CD14-positive monocyte (primary cell): Measurements from ENCODE around the gene TRAIP. TPM values are rescaled to one million over a fixed set of nuclear protein-coding genes. Genes with fewer than 3 reads are reported as not detected.
A peak's percentile ranks its signal among the peaks of the same experiment; 100 is the strongest.

ENCODE experiments used
- DNase-seq, 3 donors: peaks; one replicate each; pipeline ENCODE4 v3.0.0-alpha.2; 2011 to 2022
- H2AFZ ChIP-seq: 2 replicates; pipeline ENCODE4 v1.6.0; 2012; ENCODE audit warnings: mild to moderate bottlenecking, low read depth, low read length, inconsistent platforms; ENCODE audit not compliant: insufficient read depth, poor library complexity, severe bottlenecking
- H3K27ac ChIP-seq, 2 donors: 1 replicate in 1 of 2; 2 replicates in 1 of 2; pipeline ENCODE4 v1.5.1; 2012 to 2013; ENCODE audit warnings: low read length in 2 of 2, control low read depth in 1 of 2, inconsistent platforms in 1 of 2, low read depth in 1 of 2, mild to moderate bottlenecking in 1 of 2
- H3K27me3 ChIP-seq, 2 donors: one replicate each; pipeline versions ENCODE4 v1.6.0 to v1.6.1; 2011 to 2013; ENCODE audit warnings: low read length in 2 of 2; ENCODE audit not compliant: control insufficient read depth in 2 of 2, insufficient read depth in 2 of 2
- H3K36me3 ChIP-seq, 2 donors: replicated peaks in 1 of 2; 1 replicate in 1 of 2; 2 replicates in 1 of 2; pipeline versions ENCODE4 v1.5.1 to v1.6.1; 2012 to 2013; ENCODE audit warnings: low read length in 2 of 2, control low read depth in 1 of 2, inconsistent platforms in 1 of 2, mild to moderate bottlenecking in 1 of 2; ENCODE audit not compliant: insufficient read depth in 2 of 2, control insufficient read depth in 1 of 2
- H3K4me1 ChIP-seq, 2 donors: 1 replicate in 1 of 2; 2 replicates in 1 of 2; pipeline versions ENCODE4 v1.5.1 to v1.6.1; 2012 to 2013; ENCODE audit warnings: low read length in 2 of 2, control low read depth in 1 of 2, inconsistent platforms in 1 of 2, mild to moderate bottlenecking in 1 of 2, moderate library complexity in 1 of 2; ENCODE audit not compliant: insufficient read depth in 2 of 2, control insufficient read depth in 1 of 2
- H3K4me2 ChIP-seq: replicated peaks from 2 replicates; pipeline ENCODE3; 2012; ENCODE audit warnings: low read length, moderate library complexity, mild to moderate bottlenecking; ENCODE audit not compliant: poor library complexity, severe bottlenecking; ENCODE audit errors: extremely low read depth
- H3K4me3 ChIP-seq, 3 experiments: fragments of 200-600 bp in 1 of 3; sonication (generic) in 1 of 3; replicated peaks in 1 of 3; 1 replicate in 2 of 3; 2 replicates in 1 of 3; pipeline ENCODE4 v1.5.1; 2011 to 2013; ENCODE audit warnings: low read length in 3 of 3, mild to moderate bottlenecking in 3 of 3, control low read depth in 2 of 3, low read depth in 2 of 3, inconsistent platforms in 1 of 3, moderate library complexity in 1 of 3
- H3K79me2 ChIP-seq: 2 replicates; pipeline ENCODE4 v1.6.0; 2012; ENCODE audit warnings: mild to moderate bottlenecking, control low read depth, inconsistent platforms, low read length, moderate library complexity; ENCODE audit not compliant: insufficient read depth
- H3K9ac ChIP-seq: 2 replicates; pipeline ENCODE4 v1.6.0; 2017; ENCODE audit warnings: low read length, mild to moderate bottlenecking; ENCODE audit not compliant: insufficient read depth, poor library complexity, severe bottlenecking
- H3K9me3 ChIP-seq, 2 donors: replicated peaks in 1 of 2; 1 replicate in 1 of 2; 2 replicates in 1 of 2; pipeline versions ENCODE4 v1.5.1 to v1.6.1; 2012 to 2013; ENCODE audit warnings: low read length in 2 of 2, control low read depth in 1 of 2; ENCODE audit not compliant: control insufficient read depth in 1 of 2, insufficient read depth in 1 of 2
- H4K20me1 ChIP-seq: 2 replicates; pipeline ENCODE4 v1.6.0; 2012; ENCODE audit warnings: mild to moderate bottlenecking, low read length, control low read depth, moderate library complexity; ENCODE audit not compliant: insufficient read depth
- H3K27ac Mint-ChIP-seq, 7 donors: one replicate each; pipeline ENCODE4 v1.8.0; 2020; ENCODE audit warnings: mild to moderate bottlenecking in 7 of 7, mixed read lengths in 7 of 7, moderate library complexity in 6 of 7, inconsistent platforms in 2 of 7
- H3K27me3 Mint-ChIP-seq, 3 donors: one replicate each; pipeline ENCODE4 v1.8.0; 2021 to 2022; ENCODE audit warnings: low read depth in 3 of 3, mild to moderate bottlenecking in 3 of 3, mixed read lengths in 3 of 3, moderate library complexity in 3 of 3, inconsistent platforms in 1 of 3
- H3K36me3 Mint-ChIP-seq, 2 donors: one replicate each; pipeline ENCODE4 v1.8.0; 2020; ENCODE audit warnings: mixed read lengths in 2 of 2, inconsistent platforms in 1 of 2, mild to moderate bottlenecking in 1 of 2
- H3K4me1 Mint-ChIP-seq: one replicate; pipeline ENCODE4 v1.8.0; 2020; ENCODE audit warnings: mild to moderate bottlenecking, mixed read lengths
- H3K4me3 Mint-ChIP-seq, 2 donors: one replicate each; pipeline ENCODE4 v1.8.0; 2020; ENCODE audit warnings: mild to moderate bottlenecking in 2 of 2, mixed read lengths in 2 of 2, moderate library complexity in 1 of 2
- H3K9me3 Mint-ChIP-seq, 7 donors: one replicate each; pipeline ENCODE4 v1.8.0; 2020 to 2022; ENCODE audit warnings: mixed read lengths in 7 of 7, mild to moderate bottlenecking in 6 of 7, moderate library complexity in 6 of 7, inconsistent platforms in 2 of 7
- WGBS: methylation state at CpG from one replicate; pipeline ENCODE4 v1.1.5; 2013; ENCODE audit warnings: missing lambda C conversion rate; ENCODE audit not compliant: insufficient coverage; 5-methylcytosine and 5-hydroxymethylcytosine counted together
- intact Hi-C, 2 donors: fragments of 100-400 bp; cut with micrococcal nuclease; formaldehyde crosslinking; loops; one replicate each; pipeline versions ENCODE4 v1.15.0 to v1.15.1; 2023
- polyA plus RNA-seq, 3 donors: library from polyadenylated mRNA; depleted of rRNA in 1 of 3; unstranded in 2 of 3; stranded (reverse) in 1 of 3; fragments of 300-500 nt in 2 of 3; fragments of >200 nt in 1 of 3; fragmentation: Illumina TruSeq in 2 of 3; gene quantifications; 1 replicate in 2 of 3; 2 replicates in 1 of 3; pipeline ENCODE4 v1.2.3, GENCODE V29; 2012 to 2021
- TF ChIP-seq, protein P1 (sequence below): fragments of 200-600 bp; IDR thresholded peaks from one replicate; pipeline ENCODE4 v1.8.0; 2022; ENCODE audit warnings: antibody characterized with exemption, mild to moderate bottlenecking

The TRAIP gene
- polyA plus RNA-seq, 3 donors, result 0.68 to 1.1 (median 0.95) TPM

GRCh38 chr3:49903451-49904424, 47.4 kb upstream of the TRAIP start, which contains the start of gene MST1R:
MST1R (minus strand) TSS chr3:49903873; CDS start chr3:49903609, 264 bp downstream.
- H3K27ac Mint-ChIP-seq, result peak within 1 kb of the TSS in 1 of 7 donors; percentile 55
- Histone ChIP-seq H3K27me3 (no peaks in the 10 kb centered on the region), H2AFZ (peak within 1 kb of the TSS; percentile 97), H3K9ac (peak within 1 kb of the TSS; percentile 67), H4K20me1 (no peaks in the 10 kb centered on the region), H3K4me3 (peak within 1 kb of the TSS; percentile 17 to 82 (median 44)), H3K27ac (peak within 1 kb of the TSS in 1 of 2 donors; percentile 31), H3K36me3 (peaks cover under 1 to 5% of the 10 kb centered on the region in 2 donors), H3K79me2 (no peaks in the 10 kb centered on the region), H3K4me1 (peaks cover 19 to 25% of the 10 kb centered on the region in 2 donors), H3K4me2 (peak within 1 kb of the TSS; percentile 83), H3K9me3 (no peaks in the 10 kb centered on the region)
- intact Hi-C loops, result no loop called here
- H3K4me3 Mint-ChIP-seq, result peak within 1 kb of the TSS; percentile 79 to 90
- no peaks in the 10 kb centered on the region for H3K9me3 Mint-ChIP-seq
- TF ChIP-seq, protein P1, sequence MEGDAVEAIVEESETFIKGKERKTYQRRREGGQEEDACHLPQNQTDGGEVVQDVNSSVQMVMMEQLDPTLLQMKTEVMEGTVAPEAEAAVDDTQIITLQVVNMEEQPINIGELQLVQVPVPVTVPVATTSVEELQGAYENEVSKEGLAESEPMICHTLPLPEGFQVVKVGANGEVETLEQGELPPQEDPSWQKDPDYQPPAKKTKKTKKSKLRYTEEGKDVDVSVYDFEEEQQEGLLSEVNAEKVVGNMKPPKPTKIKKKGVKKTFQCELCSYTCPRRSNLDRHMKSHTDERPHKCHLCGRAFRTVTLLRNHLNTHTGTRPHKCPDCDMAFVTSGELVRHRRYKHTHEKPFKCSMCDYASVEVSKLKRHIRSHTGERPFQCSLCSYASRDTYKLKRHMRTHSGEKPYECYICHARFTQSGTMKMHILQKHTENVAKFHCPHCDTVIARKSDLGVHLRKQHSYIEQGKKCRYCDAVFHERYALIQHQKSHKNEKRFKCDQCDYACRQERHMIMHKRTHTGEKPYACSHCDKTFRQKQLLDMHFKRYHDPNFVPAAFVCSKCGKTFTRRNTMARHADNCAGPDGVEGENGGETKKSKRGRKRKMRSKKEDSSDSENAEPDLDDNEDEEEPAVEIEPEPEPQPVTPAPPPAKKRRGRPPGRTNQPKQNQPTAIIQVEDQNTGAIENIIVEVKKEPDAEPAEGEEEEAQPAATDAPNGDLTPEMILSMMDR, result no peak
- peak; percentile 32 to 48 (median 35) for DNase-seq
- peaks cover 0 to 6% (median 2%) of the 10 kb centered on the region in 3 donors for H3K27me3 Mint-ChIP-seq
- 37% methylated on average over 51 of the region's 65 CpGs for WGBS
- peaks cover 0 to 2% of the 10 kb centered on the region in 2 donors for H3K36me3 Mint-ChIP-seq
- H3K4me1 Mint-ChIP-seq, result peaks cover 21% of the 10 kb centered on the region

DNA sequence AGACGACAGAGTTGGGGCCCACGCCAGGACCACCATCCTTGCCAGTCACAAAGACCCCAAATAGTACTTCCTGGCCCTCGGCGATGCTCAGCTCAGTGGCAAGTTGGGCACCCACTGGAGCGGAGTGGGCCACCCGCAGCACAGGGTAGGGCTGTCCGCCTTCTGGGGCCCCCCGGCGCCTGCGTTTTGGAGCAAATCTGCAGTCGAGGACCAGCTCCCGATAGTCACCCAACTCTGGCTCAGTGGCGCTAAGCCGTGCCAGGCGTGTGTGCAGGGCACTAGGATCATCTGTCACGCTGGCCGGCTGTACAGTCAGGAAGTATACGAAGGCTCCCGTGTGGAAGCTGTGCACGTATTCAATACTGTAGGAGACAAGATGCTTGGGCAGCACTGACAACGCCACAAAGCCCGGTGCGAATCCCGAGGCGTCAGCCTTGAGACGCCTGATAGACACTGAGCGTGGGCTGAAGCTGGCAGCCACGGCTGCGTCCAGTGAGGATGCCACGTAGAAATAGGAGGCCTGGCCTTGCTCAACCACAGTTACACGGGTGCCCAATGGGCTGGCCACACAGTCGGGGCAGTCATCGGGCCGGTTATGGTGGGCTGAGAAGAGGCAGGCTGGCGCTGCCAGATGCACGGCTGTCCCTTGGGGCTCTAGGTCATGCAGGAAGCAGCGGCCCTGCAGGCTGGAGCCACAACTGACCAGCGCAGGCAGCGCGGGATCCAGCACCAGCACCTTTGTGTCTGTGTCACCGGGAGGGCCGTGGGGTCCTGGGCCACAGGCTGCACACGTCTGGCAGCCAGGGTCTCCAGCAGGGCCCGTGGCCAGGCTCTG, 46.4 kb upstream of the TRAIP start:
- H3K27me3 Mint-ChIP-seq, result peaks cover 0 to 6% (median 2%) of the 10 kb centered on the region in 3 donors
- Histone ChIP-seq H3K9me3 (no peaks in the 10 kb centered on the region), H3K9ac (no peak overlapping the region), H3K27ac (no peak overlapping the region), H4K20me1 (no peaks in the 10 kb centered on the region), H3K4me1 (peaks cover 19 to 25% of the 10 kb centered on the region in 2 donors), H3K27me3 (no peaks in the 10 kb centered on the region), H3K4me3 (no peak overlapping the region), H3K36me3 (no peaks in the 10 kb centered on the region), H3K4me2 (peak overlapping the region; percentile 83), H2AFZ (peak overlapping the region; percentile 97), H3K79me2 (no peaks in the 10 kb centered on the region)
- H3K4me3 Mint-ChIP-seq, result peak overlapping the region in 1 of 2 donors; percentile 90
- no peak for DNase-seq
- intact Hi-C loops, result no loop called here
- TF ChIP-seq, protein P1, result no peak
- H3K36me3 Mint-ChIP-seq, result no peaks in the 10 kb centered on the region
- H3K4me1 Mint-ChIP-seq, result peaks cover 21% of the 10 kb centered on the region
- no peaks in the 10 kb centered on the region for H3K9me3 Mint-ChIP-seq
- peak overlapping the region in 1 of 7 donors; percentile 36 for H3K27ac Mint-ChIP-seq
- WGBS, result 94% methylated on average over 42 of the region's 44 CpGs
